Endothelial cell of umbilical vein (primary cell): ENCODE results near the gene ZYX. TPM values are rescaled to one million over a fixed set of nuclear protein-coding genes. Genes with fewer than 3 reads are reported as not detected.
A peak's percentile ranks its signal among the peaks of the same experiment; 100 is the strongest.

Experiments used
- BruUV-seq: library from RNA; stranded (reverse); fragments of 400-500 nt; replicated peaks from 2 replicates; lab custom pipeline; 2021; lab: Mats Ljungman, UMichigan
- CTCF ChIA-PET: fragments of 300-600, 350-600 bp; sonication (Branson Sonifier 250); formaldehyde crosslinking; loops from one replicate; lab custom pipeline; 2021; ENCODE audit warnings: antibody characterized with exemption, inconsistent platforms; lab: Charles Lee
- POLR2A ChIA-PET: fragments of 300-600, 350-600 bp; sonication (Branson Sonifier 250); formaldehyde crosslinking; loops from one replicate; lab custom pipeline; 2021; ENCODE audit warnings: antibody characterized with exemption, inconsistent platforms; lab: Charles Lee
- DNase-seq: peaks from one replicate; pipeline ENCODE4 v3.0.0-alpha.2; 2011; ENCODE audit warnings: low read depth, low spot score
- FAIRE-seq: peaks from 2 replicates; lab custom pipeline; 2011; peaks lifted over from hg19 to GRCh38; lab: Jason Lieb, UNC
- H2AFZ ChIP-seq: 2 replicates; pipeline ENCODE4 v1.6.0; 2012; ENCODE audit warnings: low read depth, low read length, control low read depth, inconsistent platforms
- H3K27ac ChIP-seq: 2 replicates; pipeline ENCODE4 v1.5.1; 2011; ENCODE audit warnings: low read depth, mild to moderate bottlenecking, control low read depth, low read length, moderate library complexity; ENCODE audit not compliant: insufficient read depth
- H3K27me3 ChIP-seq, 2 experiments: 2 replicates each; pipeline versions ENCODE4 v1.6.0 to v1.6.1; 2011; ENCODE audit warnings: low read length in 2 of 2, mixed read lengths in 1 of 2; ENCODE audit not compliant: control insufficient read depth in 2 of 2, insufficient read depth in 2 of 2
- H3K36me3 ChIP-seq, 2 experiments: 2 replicates in 1 of 2; 3 replicates in 1 of 2; pipeline ENCODE4 v1.5.1; 2011; ENCODE audit warnings: low read length in 2 of 2, mild to moderate bottlenecking in 1 of 2, moderate library complexity in 1 of 2; ENCODE audit not compliant: control insufficient read depth in 2 of 2, insufficient read depth in 2 of 2; ENCODE audit errors: extremely low read depth in 1 of 2
- H3K4me1 ChIP-seq: 3 replicates; pipeline ENCODE4 v1.5.1; 2011; ENCODE audit warnings: mild to moderate bottlenecking, low read length; ENCODE audit not compliant: control insufficient read depth, insufficient read depth; ENCODE audit errors: extremely low read depth
- H3K4me2 ChIP-seq: 2 replicates; pipeline ENCODE4 v1.6.1; 2011; ENCODE audit warnings: low read length, control low read depth, mixed read lengths; ENCODE audit not compliant: insufficient read depth
- H3K4me3 ChIP-seq, 3 experiments: fragments of 200-600 bp in 1 of 3; sonication (generic), shearing (Covaris generic) in 1 of 3; replicated peaks in 1 of 3; 2 replicates each; pipeline ENCODE4 v1.5.1; 2011 to 2016; ENCODE audit warnings: control low read depth in 3 of 3, low read length in 3 of 3, mild to moderate bottlenecking in 2 of 3, inconsistent platforms in 1 of 3, low read depth in 1 of 3, moderate library complexity in 1 of 3; ENCODE audit not compliant: insufficient read depth in 1 of 3
- H3K79me2 ChIP-seq: 2 replicates; pipeline ENCODE4 v1.6.0; 2012; ENCODE audit warnings: low read length, inconsistent platforms; ENCODE audit not compliant: control insufficient read depth, insufficient read depth
- H3K9ac ChIP-seq: replicated peaks from 2 replicates; pipeline ENCODE3; 2011; ENCODE audit warnings: low read length, control low read depth; ENCODE audit not compliant: insufficient read depth; ENCODE audit errors: extremely low read depth
- H3K9me1 ChIP-seq: replicated peaks from 3 replicates; pipeline ENCODE4 v1.6.0; 2011; ENCODE audit warnings: mild to moderate bottlenecking, low read length; ENCODE audit not compliant: control insufficient read depth, insufficient read depth; ENCODE audit errors: extremely low read depth
- H3K9me3 ChIP-seq: replicated peaks from 2 replicates; pipeline ENCODE4 v1.5.1; 2012; ENCODE audit warnings: low read length, inconsistent platforms; ENCODE audit not compliant: control insufficient read depth, insufficient read depth
- H4K20me1 ChIP-seq: replicated peaks from 2 replicates; pipeline ENCODE3; 2011; ENCODE audit warnings: mild to moderate bottlenecking, low read length; ENCODE audit not compliant: control insufficient read depth, insufficient read depth; ENCODE audit errors: extremely low read depth
- CTCF ChIP-seq, 2 donors: IDR thresholded peaks; 1 replicate in 1 of 2; 2 replicates in 1 of 2; pipeline ENCODE4 v1.5.1; 2011; ENCODE audit warnings: low read length in 2 of 2, mild to moderate bottlenecking in 2 of 2, moderate library complexity in 2 of 2, control low read depth in 1 of 2, inconsistent platforms in 1 of 2, low read depth in 1 of 2; ENCODE audit not compliant: insufficient read depth in 1 of 2; ENCODE audit errors: extremely low read depth in 1 of 2
- EZH2 ChIP-seq: IDR thresholded peaks from 2 replicates; pipeline ENCODE4 v1.6.1; 2012; ENCODE audit warnings: borderline replicate concordance, low read depth, mild to moderate bottlenecking, moderate library complexity, low read length, inconsistent platforms; ENCODE audit not compliant: severe bottlenecking
- FOS ChIP-seq: IDR thresholded peaks from 2 replicates; pipeline ENCODE4 v1.6.1; 2011; ENCODE audit warnings: mild to moderate bottlenecking, low read length, moderate library complexity, borderline replicate concordance; ENCODE audit not compliant: insufficient read depth
- GATA2 ChIP-seq: IDR thresholded peaks from 2 replicates; pipeline ENCODE4 v1.7.0; 2011; ENCODE audit warnings: low read depth, mild to moderate bottlenecking, moderate library complexity, mixed read lengths, low read length; ENCODE audit not compliant: insufficient read length, insufficient read depth
- JUN ChIP-seq: IDR thresholded peaks from 2 replicates; pipeline ENCODE4 v1.6.1; 2011; ENCODE audit warnings: borderline replicate concordance, low read depth; ENCODE audit not compliant: insufficient read length, insufficient read depth
- MAX ChIP-seq: IDR thresholded peaks from 2 replicates; pipeline ENCODE4 v1.6.1; 2011; ENCODE audit not compliant: insufficient read depth, insufficient read length
- MYC ChIP-seq: IDR thresholded peaks from one replicate; pipeline ENCODE4 v1.6.1; 2011; ENCODE audit warnings: mild to moderate bottlenecking, low read depth, low read length
- POLR2A ChIP-seq: IDR thresholded peaks from 2 replicates; pipeline ENCODE4 v1.6.1; 2012; ENCODE audit warnings: low read depth, mild to moderate bottlenecking, control low read depth, low read length
- POLR2AphosphoS5 ChIP-seq: IDR thresholded peaks from 2 replicates; pipeline ENCODE4 v1.6.1; 2012; ENCODE audit warnings: low read depth, mild to moderate bottlenecking, control low read depth, low read length, moderate library complexity; ENCODE audit not compliant: insufficient read depth
- dilution Hi-C: fragments of 300-500 bp; cut with MboI; formaldehyde crosslinking; loops from one replicate; pipeline ENCODE4 v1.15.0; 2019; ENCODE audit warnings: low sequenced_read_pairs; ENCODE audit not compliant: extremely low pct_ligation_motif_present
- intact Hi-C: fragments of 100-400 bp; cut with micrococcal nuclease; formaldehyde crosslinking; loops from one replicate; pipeline ENCODE4 v1.10.0; 2022
- polyA plus RNA-seq, 4 experiments: library from polyadenylated mRNA; depleted of rRNA in 3 of 4; stranded (reverse) in 3 of 4; unstranded in 1 of 4; fragments of >200 nt; gene quantifications; 2 replicates each; pipeline versions ENCODE4 v1.2.1 to v1.2.3, GENCODE V29; 2011 to 2012; ENCODE audit warnings: missing spikeins in 1 of 4
- total RNA-seq: library from RNA; stranded (reverse); gene quantifications from 2 replicates; pipeline ENCODE4 v1.2.3, GENCODE V29; 2021

ZYX gene
- total and polyA plus RNA-seq, 2 donors (not counting 3 experiments of a cell fraction or from before 2014, with no cell fraction given) = 196 to 545 TPM

- BruUV-seq = no TSS peak
- intact Hi-C loops (no loop called here), dilution Hi-C loops (no loop called here)
- H3K27me3 ChIP-seq = no peaks in the 10 kb centered on the region
- H3K4me3 ChIP-seq = no peak overlapping the region
- POLR2A ChIA-PET = no interaction called here
- CTCF ChIA-PET = interaction anchor here (0.7 to 1.2 kb wide), 2 partner anchors 13 to 75 kb away, joined by 3 read pairs; no protein-coding TSS in a partner anchor
- H3K9me1 ChIP-seq = no peaks in the 10 kb centered on the region
- peak overlapping the region; percentile 54 for H2AFZ ChIP-seq
- H3K4me1 ChIP-seq = peaks cover 32% of the 10 kb centered on the region
- FAIRE-seq = peak; percentile 31
- H3K4me2 ChIP-seq = peak overlapping the region; percentile 62
- H3K9me3 ChIP-seq = no peaks in the 10 kb centered on the region
- no peak for TF ChIP-seq CTCF (IDR thresholded peaks at IDR 0.05; ENCODE audit: extremely low read depth in 1 of 2, insufficient read depth in 1 of 2, low read depth in 1 of 2, low read length in 2 of 2)
- no peak for TF ChIP-seq POLR2A
- peak; percentile 32 for TF ChIP-seq GATA2
- no peak for TF ChIP-seq EZH2
- no peak for TF ChIP-seq MAX
- TF ChIP-seq MYC = no peak
- peak; percentile 42 for TF ChIP-seq JUN
- peak; percentile 93 for TF ChIP-seq FOS
- TF ChIP-seq POLR2AphosphoS5 = no peak
- no peaks in the 10 kb centered on the region for H4K20me1 ChIP-seq
- H3K79me2 ChIP-seq = no peaks in the 10 kb centered on the region
- H3K27ac ChIP-seq = peak overlapping the region; percentile 37
- H3K9ac ChIP-seq = peak overlapping the region; percentile 6
- no peaks in the 10 kb centered on the region for H3K36me3 ChIP-seq
- peak; percentile 58 for DNase-seq
Measured at GRCh38 chr7:143429770-143430698, 48.9 kb downstream of the ZYX start.
